ENCODE measurements around the gene CHST7. TPM values are rescaled to one million over a fixed set of nuclear protein-coding genes. Genes with fewer than 3 reads are reported as not detected.

Gene CHST7
- total and polyA plus RNA-seq, 12 donors: 1.4 to 24.1 (median 5.3) TPM

DNA sequence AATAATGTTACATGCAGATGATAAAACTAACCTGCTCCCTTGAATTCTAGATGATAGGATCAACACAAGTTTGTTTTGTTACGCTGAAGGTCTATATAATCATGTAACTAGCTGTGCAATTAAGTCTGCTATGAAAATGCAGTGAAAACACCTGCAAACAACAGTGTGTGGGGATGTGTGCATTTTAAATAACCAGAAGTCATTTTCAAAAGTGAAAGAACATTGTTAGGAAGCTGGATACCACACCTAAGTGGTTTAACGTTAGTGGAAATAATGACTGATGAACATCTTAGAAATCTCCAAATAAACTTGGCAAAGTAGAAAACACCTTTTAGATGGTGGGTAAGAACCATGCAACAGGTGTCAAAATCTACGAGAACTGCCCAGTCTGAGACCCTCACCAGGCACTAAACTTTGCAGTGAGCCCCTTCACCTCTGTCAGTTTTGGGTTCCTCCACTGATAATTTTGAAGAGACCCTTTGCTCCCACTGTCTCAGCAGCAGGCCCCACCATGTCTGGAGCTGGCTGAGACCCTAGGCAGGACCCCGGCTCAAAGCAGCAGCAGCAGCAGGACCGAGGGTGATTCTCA lies 36.6 kb downstream of the CHST7 start:
- 62 to 96% (median 83%) methylated on average over 3 to 5 of the region's 5 CpGs for WGBS, 4 donors
- Histone ChIP-seq H3K4me3 (no peak overlapping the region), H3K27ac (no peak overlapping the region), H3K4me1 (replicated peaks in 1 of 2) (no peaks in the 10 kb centered on the region), H3K27me3 (peaks cover 3% of the 10 kb centered on the region), H3K36me3 (replicated peaks in 1 of 2) (no peaks in the 10 kb centered on the region), H3K9me3 (replicated peaks in 1 of 3) (no peaks in the 10 kb centered on the region)
- intact Hi-C loops (cut with DNase I): no loop called here
- TF ChIP-seq POLR2A (IDR thresholded peaks at IDR 0.05) (no peak), CTCF (IDR thresholded peaks at IDR 0.05) (no peak)
- DNase-seq: no peak

DNA sequence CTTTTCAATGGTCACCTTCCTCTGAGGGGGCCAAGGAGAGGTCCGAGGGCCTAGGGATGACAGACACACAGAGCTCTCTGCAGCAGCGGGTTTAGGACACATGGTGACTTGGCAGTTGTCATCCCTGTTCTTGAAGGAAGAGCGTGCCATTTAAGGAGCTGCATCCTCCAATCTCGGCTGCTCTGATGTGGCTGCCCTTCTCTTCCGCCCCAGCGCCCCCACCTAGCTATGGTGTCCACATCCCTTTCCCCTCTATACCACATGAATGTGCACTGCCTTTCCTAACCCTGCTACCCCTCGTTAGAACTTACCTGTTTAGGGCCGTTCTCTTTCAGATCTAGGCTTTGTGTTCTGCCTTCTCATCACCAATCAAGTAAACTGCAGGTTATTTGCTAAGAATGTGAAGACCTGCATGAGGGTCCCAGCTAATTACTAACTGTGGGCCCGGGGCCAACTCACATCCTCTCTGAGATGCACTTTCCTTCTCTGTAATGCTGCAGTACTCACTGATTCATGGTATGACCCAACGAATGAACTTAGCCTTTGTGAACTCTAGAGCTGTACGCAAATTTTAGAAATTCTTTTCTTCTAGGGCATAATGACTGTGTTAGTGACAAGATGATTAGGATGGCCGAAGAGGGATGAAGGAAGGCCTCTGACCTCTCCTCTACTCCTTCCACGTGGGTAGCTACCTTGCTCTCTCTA lies 38.2 kb downstream of the CHST7 start:
- no peak for TF ChIP-seq CTCF (IDR thresholded peaks at IDR 0.05)
- no peak for TF ChIP-seq POLR2A (IDR thresholded peaks at IDR 0.05)

DNA sequence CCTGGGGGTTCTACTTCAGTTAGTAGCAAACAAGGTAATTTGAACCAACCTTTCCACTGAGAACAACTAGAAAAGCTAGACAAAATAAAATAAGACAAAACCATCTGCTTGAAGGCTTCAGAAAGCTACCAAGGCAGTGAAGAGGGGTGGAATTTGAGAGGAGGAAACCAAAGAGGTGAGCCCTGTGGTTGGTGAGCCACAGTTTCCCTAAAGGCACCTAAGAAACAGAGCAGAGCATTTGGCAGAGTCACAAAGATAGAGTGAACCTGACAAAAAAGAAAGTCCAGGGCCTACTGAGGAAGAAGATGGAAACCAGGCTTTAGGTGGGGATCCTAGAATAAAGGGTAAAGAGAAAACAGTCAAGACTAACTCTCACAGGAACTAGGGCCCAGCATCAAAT lies 44.3 kb downstream of the CHST7 start:
- Histone ChIP-seq H3K36me3 (replicated peaks in 1 of 2) (no peaks in the 10 kb centered on the region), H3K4me1 (replicated peaks in 1 of 2) (no peaks in the 10 kb centered on the region), H3K9me3 (replicated peaks in 1 of 3) (no peaks in the 10 kb centered on the region), H3K4me3 (no peak overlapping the region), H3K27ac (no peak overlapping the region), H3K27me3 (no peaks in the 10 kb centered on the region)
- no peak for DNase-seq
- intact Hi-C loops (cut with DNase I): no loop called here
- no peak for TF ChIP-seq CTCF (IDR thresholded peaks at IDR 0.05)
- TF ChIP-seq POLR2A (IDR thresholded peaks at IDR 0.05): no peak

More for the DNA sequence above, 38.2 kb downstream of the CHST7 start:
- Histone ChIP-seq H3K9me3 (replicated peaks in 1 of 3) (no peaks in the 10 kb centered on the region), H3K4me1 (replicated peaks in 1 of 2) (no peaks in the 10 kb centered on the region), H3K4me3 (no peak overlapping the region), H3K27me3 (peaks cover 3% of the 10 kb centered on the region), H3K27ac (no peak overlapping the region), H3K36me3 (replicated peaks in 1 of 2) (no peaks in the 10 kb centered on the region)
- intact Hi-C loops (cut with DNase I): no loop called here
- no peak for DNase-seq
- WGBS, 4 donors: 74 to 90% (median 79%) methylated on average over 12 to 13 of the region's 13 CpGs

DNA sequence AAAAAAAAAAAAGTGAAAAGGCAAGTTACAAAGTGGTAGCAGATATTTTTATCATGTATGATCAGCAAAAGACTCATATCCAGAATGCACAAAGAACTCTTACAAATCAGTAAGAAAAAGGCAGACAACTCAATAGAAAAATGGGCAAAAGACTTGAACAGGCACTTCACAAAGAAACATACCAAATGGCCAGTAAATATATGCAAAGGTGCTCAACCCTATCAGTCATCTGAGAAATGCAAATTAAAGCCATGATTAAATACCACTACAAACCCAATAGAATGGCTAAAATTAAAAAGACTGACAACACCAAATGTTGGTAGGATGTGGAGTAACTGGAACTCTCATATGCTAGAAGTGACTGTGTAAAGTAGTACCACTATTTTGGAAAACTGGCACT lies 45.4 kb downstream of the CHST7 start:
- no peak for TF ChIP-seq POLR2A (IDR thresholded peaks at IDR 0.05)
- no peak for TF ChIP-seq CTCF (IDR thresholded peaks at IDR 0.05)
- Histone ChIP-seq H3K4me1 (replicated peaks in 1 of 2) (no peaks in the 10 kb centered on the region), H3K36me3 (replicated peaks in 1 of 2) (no peaks in the 10 kb centered on the region), H3K27ac (no peak overlapping the region), H3K27me3 (no peaks in the 10 kb centered on the region), H3K4me3 (no peak overlapping the region), H3K9me3 (replicated peaks in 1 of 3) (no peaks in the 10 kb centered on the region)
- no peak for DNase-seq
- intact Hi-C loops (cut with DNase I): no loop called here

All from adrenal gland (tissue), 12 donors.